Activated CD4-positive, alpha-beta T cell treated with anti-CD3 and anti-CD28 coated beads for 24 hours (primary cell): Measurements from ENCODE around the gene SNRPD3.

ENCODE experiments used
- DNase-seq, 2 donors: peaks; one replicate each; pipeline ENCODE4 v3.0.0-alpha.2; 2020; ENCODE audit warnings: low read depth in 2 of 2

Gene SNRPD3

GRCh38 chr22:24567668-24568067, 11.9 kb downstream of the SNRPD3 start:
- DNase-seq: no peak

- DNase-seq: no peak
These were observed 15.5 kb downstream of the SNRPD3 start for GRCh38 chr22:24571266-24571665.

- no peak for DNase-seq
These were observed 21.0 kb downstream of the SNRPD3 start for GRCh38 chr22:24576778-24577177.

GRCh38 chr22:24578355-24579257, 22.8 kb downstream of the SNRPD3 start:
- no peak for DNase-seq

GRCh38 chr22:24579258-24579601, 23.4 kb downstream of the SNRPD3 start:
- no peak for DNase-seq

GRCh38 chr22:24580276-24580675, 24.5 kb downstream of the SNRPD3 start:
- no peak for DNase-seq

GRCh38 chr22:24582056-24582814, 26.4 kb downstream of the SNRPD3 start:
- no peak for DNase-seq

- DNase-seq: no peak
These were observed 27.7 kb downstream of the SNRPD3 start for GRCh38 chr22:24583221-24584165.

- DNase-seq: no peak
These were observed 28.5 kb downstream of the SNRPD3 start for GRCh38 chr22:24584166-24584790.

GRCh38 chr22:24584871-24585411, 29.1 kb downstream of the SNRPD3 start:
- no peak for DNase-seq

GRCh38 chr22:24585461-24585860, 29.7 kb downstream of the SNRPD3 start:
- no peak for DNase-seq

- DNase-seq: no peak
These were observed 30.2 kb downstream of the SNRPD3 start for GRCh38 chr22:24585927-24586546.

GRCh38 chr22:24587251-24587650, 31.5 kb downstream of the SNRPD3 start:
- no peak for DNase-seq

GRCh38 chr22:24587948-24588347, 32.1 kb downstream of the SNRPD3 start:
- DNase-seq: no peak

GRCh38 chr22:24588381-24588756, 32.6 kb downstream of the SNRPD3 start:
- DNase-seq: no peak

GRCh38 chr22:24588757-24589481, 33.1 kb downstream of the SNRPD3 start:
- DNase-seq: no peak

GRCh38 chr22:24589518-24590030, 33.8 kb downstream of the SNRPD3 start:
- no peak for DNase-seq

GRCh38 chr22:24590596-24591173, 34.9 kb downstream of the SNRPD3 start:
- DNase-seq: no peak

- DNase-seq: no peak
These were observed 35.6 kb downstream of the SNRPD3 start for GRCh38 chr22:24591286-24591830.
